GM10847 (cell line): ENCODE measurements around the gene TMEFF2.

Experiments
- POLR2A ChIP-seq: IDR thresholded peaks from 2 replicates; pipeline ENCODE4 v1.6.1; 2011; ENCODE audit not compliant: insufficient read length; ENCODE audit errors: extremely low read depth

Gene TMEFF2

DNA sequence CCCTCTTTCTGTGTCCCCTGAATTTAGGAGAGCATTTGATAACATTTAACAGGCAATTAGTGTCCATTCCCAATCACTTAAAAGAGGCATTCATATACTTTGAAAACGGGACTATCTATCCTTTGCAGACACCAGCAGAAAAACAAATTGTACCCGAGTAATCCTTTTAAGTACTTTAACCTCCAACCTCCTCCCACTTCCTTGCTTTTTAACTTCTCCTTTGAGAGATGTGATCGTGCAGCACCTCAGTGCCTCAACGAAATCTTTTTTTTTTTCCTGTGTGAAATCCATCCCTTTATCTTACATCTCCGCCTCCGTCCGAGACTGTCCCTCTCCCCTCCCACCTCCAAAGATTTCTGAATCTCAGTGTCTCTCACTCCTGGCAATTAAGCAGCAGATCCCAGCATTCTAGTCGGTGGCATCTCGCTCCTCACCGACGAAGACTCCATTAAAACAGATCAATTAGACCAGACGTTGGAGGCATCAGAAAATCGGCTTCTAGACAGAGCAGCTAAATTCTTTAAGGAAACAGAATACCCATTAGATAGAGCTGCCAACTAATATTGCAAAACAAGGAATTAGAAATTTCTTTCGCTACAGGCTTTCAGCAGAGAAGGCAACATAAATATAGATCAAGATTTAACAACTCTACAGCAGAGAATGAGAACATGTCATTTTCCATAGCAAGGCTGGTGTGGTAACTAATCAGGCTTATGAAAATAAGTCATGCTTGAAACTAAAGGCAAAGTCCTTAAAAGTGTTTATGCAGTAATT, 1.9 kb upstream of the TMEFF2 start:
- no peak for TF ChIP-seq POLR2A

DNA sequence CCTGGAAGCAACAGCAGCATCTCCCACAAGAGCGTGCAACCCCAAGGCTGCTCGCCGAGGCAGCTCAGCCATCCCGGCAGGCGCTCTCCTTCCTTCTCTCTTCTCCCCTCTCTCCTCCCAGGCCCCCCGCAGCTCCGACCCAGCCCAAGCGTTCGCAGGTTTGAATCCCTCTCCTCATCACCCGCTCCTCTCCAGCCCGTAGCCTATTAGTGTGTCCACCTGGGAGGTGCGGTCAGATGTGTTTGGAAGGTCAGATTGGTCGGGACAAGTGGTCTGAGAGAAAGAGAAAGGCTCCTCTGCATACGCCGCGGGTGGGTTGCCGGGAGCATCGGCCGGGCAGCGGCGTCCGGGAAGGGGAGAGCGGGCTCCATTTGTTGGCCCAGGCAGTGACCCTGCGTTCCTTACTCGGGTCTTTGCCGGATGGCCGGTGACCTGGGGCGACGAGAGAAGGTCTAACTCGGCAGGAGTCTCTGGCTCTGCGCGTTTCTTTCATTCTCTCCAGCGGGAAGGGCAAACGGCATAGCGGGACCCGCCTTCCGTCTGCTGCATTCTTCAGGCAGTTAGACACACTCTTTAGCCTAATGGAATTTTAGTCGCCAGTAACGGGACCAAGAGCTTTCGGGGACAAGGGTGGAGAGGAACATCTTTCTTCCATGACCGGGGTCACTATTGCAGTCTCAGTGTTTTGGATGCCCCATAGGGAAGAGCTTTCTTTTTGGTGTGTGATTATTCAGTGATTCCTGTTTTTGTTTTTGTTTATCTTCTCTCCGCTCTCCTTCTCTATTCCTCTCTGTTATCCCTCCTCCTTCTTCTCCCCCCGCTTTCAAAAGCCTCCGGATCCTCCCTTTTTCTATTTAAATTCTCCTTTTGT, 1.1 kb upstream of the TMEFF2 start:
- TF ChIP-seq POLR2A = no peak

DNA sequence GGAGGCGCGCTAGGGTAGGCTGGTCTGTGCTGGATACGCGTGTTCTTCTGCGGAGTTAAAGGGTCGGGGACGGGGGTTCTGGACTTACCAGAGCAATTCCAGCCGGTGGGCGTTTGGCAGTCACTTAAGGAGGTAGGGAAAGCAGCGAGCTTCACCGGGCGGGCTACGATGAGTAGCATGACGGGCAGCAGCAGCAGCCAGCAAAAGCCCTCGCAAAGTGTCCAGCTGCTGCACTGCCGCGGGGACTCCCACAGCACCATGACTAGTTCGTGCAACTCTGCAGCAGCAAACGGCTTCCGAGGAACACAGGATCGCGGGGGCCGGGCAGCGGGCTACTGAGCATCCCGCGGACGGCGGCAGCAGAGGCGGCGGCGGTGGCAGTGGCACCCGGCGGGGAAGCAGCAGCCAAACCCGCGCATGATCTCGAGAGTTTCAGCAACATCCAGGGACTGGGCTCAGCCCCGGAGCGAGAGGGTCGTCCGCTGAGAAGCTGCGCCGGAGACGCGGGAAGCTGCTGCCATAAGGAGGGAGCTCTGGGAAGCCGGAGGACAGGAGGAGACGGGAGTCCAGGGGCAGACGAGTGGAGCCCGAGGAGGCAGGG, 368 bp downstream of the TMEFF2 start:
- no peak for TF ChIP-seq POLR2A

DNA sequence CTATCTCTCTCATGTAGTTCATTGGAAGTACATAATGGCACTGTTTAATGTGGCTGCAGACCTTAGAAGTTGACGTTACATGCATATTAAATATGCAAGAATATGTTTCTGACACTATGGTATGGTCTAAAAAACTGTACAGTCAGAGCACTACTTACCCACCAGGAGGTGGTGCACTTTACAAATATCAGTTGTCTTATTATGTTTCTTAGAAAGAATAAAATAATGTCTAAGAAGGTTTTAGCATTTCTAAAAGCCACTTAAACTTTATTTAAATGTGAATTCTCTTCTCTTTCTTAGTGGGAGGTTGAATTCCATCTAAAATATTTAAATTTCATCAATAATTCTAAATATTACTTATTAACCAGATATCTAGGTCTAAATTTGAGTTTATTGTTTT, 4.3 kb downstream of the TMEFF2 start:
- no peak for TF ChIP-seq POLR2A

DNA sequence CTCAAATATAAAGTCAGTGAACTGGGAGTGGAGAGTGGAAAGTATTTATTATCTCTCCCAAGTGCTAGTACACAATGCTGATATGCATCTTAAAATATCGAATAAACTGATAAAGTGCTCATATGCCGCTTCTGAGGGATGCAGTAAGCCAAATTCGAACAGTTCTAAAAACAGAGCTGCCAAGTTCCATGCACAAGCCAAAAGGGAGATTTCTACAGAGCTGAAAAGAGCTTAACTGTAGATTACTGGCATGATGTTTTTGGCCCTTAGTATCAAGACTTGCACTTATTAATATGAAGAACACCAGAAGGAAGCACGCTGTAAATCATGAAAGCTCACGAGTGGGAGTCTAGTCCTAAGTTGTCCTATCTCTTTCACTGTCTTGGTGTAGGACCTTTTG, 7.9 kb downstream of the TMEFF2 start:
- TF ChIP-seq POLR2A = no peak

DNA sequence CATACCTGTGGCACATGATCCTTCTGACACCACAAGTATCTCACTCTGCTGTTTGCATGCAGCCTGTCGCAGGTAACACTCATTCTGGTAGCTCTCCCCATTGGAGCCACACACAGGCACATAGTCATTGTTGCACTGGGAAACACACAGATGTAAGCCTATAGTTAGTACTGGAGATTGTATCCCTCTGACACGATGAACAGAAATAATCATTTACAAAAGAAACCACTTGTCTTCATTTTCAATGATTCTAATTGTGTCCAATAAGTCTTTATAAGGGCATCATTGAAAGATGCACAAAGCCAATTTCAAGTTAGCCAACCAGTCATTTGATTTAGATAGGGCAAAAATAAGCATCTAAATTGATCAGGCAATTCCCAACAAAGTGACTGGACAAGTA, 10.4 kb downstream of the TMEFF2 start:
- TF ChIP-seq POLR2A = no peak

DNA sequence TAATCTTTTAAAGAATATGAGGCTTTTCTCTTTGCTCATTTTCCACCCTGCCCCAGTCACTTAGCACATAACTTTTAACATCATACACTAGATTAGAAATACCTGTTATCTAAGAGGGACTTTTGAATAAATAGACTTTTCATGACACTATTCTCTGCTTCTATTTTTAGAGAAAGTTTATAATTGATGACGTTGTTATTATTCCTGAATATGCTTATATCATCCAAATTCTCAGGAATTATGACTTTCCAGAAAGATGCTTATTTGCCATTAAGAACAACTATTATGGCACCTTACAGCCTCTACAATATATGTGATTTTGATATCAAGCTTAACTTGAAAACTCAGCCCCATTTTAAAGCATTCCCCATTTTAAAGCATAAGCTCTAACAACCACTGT, 11.4 kb downstream of the TMEFF2 start:
- no peak for TF ChIP-seq POLR2A

DNA sequence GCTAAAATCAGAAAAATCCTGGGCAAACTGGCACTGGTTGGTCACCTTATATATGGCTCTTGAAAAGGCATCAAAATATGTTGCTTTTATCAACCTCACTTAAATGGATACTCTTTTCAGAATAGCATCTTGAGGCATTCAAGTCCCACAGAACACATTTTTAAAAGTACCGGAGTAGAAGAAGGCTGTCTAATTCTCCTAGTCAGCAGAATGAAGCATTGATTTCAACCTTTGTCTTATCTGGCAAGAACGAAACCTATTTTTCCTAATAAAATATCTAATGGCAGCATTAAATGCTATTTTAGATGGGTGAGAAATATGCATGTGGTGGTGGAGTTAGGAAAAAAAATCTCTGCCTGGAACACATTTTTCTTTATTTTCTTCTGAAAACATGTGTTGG, 27.8 kb downstream of the TMEFF2 start:
- no peak for TF ChIP-seq POLR2A

DNA sequence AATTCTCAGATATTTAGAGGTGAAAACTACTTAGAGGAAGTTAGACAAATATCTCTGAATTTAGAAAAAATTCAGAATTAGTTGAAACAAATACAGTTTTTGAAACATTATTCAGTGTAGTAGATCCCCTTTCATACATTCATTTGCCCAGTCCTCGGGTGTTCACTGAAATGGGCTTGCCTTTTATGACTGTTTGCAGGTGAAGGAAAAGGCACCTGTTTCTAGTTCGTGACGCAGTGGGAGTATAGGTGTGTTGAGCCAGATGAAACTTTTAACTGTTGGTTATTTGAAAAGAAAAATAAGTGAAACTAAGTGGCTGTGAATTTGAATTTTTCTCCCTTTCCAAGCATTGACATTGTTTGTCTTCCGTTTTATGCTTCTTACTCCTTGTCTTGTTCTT, 28.9 kb downstream of the TMEFF2 start:
- TF ChIP-seq POLR2A = no peak

DNA sequence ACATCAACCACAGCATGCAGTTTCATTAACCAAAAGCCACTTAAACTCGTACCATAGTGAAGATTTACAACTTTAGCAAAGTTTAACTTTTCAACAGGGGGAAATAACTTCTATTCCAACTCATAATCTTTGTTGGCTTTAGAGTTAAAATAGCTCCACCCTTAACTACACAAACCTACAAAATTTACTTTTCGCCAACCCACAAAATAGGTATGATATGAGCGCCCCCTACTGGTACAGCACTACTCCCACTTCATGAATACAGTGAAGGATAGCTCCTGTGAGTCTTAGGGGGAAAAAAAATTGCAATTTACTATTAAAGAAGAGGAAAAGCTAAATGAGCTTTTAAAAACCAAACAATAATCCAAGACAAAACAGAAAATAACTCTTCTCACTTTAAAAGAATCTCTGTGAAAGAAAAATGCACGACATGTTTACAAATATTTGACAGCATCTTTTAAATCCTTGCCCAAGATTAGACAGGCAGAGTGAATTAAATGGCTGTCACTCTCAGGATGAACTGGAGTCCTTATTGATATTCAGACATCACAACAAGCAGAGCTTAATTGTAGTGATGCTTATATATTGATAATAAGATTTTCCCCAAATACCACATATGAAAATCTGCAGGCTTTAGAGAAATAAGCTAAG, 32.2 kb downstream of the TMEFF2 start:
- no peak for TF ChIP-seq POLR2A

DNA sequence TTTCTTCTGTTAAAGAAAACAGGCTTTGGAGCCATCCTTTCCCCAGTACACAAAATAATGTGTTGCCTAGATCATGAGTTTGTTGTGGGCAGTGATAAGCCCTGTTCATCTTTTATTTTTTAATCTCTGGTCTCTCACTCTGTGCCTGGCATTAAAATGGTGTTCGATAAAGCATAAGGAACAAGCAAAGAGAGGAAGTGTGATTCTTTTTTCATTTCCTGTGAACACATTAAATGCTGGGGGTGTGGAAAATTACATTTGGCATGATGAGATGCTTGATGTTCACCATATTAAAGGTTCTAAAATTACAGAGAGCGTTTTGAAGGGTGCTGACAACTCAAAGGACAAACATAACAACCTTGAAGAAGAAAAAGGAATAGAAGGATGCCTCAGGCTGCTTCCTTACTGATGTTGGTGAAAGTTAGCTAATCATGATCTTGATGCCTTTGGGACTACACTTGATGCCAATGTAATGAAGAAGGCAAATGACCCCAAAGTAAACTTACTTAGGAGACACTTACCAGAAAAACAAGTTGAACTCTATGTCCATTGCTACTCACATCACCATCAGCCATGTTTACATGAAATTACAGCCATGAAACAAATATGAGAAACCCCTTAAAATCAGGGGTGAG, 33.0 kb downstream of the TMEFF2 start:
- TF ChIP-seq POLR2A = no peak

DNA sequence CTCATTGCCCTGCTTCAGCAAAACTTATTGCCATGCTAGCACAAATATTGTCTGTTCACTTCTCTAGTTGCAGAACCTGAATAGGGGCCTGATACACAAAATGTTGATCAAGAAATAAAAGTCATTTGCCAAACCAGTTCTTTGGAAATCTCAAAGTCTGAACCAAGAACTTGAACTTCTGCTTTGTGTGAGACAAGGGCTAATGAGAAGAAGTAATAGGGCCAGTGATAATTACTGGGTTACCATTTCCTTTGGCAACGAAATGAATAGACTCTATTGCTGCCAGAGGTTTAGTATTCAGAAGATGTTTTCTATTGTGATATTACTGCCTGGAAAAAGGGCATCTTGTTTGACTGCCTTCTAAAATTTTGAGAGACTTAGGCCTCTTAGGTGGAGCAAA, 35.0 kb downstream of the TMEFF2 start:
- no peak for TF ChIP-seq POLR2A

DNA sequence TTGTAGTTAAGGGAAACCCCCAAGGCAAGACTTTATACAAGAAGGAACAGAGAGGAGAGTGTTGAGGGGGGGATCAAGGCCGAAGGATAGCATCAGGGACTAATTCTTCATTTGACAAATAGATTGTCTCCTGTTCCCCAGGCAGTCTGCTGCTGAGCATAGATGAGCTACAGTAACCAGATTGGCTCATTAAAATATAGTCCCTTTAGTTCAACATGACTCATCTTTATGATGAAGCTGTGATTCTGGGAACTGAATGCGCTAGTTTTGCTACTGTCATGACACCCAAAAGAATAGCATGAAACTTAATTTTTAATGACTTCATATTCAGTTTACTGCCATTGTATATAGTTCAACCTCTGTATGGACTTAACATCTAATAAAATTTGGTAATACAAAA, 35.5 kb downstream of the TMEFF2 start:
- no peak for TF ChIP-seq POLR2A

DNA sequence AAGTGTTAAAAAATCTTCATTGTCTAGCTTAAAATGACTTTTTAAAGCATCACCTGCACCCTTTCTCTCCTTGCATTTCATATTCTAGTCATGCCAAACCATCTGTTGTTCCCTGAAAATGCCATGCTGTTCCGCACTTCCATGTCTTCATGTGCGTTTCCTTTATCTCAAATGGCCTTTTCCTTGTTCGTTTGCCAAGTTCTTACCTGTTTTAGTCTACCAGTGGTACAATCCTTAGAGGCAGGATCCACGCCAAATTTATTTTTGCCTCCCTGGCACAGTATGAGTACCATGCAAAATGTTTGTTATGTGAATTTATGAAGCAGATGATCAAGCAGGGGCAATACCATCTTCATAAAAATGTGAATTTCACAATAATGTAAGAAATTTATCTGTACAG, 37.0 kb downstream of the TMEFF2 start:
- TF ChIP-seq POLR2A = no peak

DNA sequence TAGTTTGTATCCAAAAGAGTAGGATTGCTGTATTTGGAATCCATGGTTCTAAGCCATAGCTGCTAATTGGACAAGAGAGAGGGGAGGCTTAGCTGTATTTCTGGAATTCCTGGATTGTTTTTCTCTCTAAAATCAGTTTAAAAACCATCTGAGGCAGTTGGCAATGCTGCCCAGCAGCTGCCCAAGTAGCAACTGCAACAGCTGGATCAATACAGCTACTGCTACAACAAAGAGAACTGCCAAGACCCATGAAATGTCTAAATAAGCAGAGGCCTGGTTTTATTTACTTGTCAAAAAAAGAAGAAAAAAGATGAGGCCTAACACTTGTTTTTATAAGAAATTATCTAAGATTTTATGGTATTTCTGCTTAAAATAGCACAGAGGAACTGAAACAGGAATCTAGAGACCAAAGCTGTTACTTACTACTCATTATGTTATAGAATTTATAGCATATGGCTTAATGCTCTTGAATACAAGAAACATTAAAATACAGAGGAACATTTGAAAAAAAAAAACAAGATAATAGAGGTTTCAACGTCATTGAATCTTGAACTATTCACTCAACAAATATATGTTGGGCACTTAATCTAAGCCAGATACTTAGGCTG, 39.1 kb downstream of the TMEFF2 start:
- no peak for TF ChIP-seq POLR2A
